Heart right ventricle (tissue), 16 donors: ENCODE results near the gene CTSA. TPM values are rescaled to one million over a fixed set of nuclear protein-coding genes. Genes with fewer than 3 reads are reported as not detected.

ENCODE experiments used
- ATAC-seq, 8 donors: fragments of 200-7000 bp; cut with Tn5 transposase; one replicate each; pipeline ENCODE4 v1.9.1; 2020; ENCODE audit warnings: mild to moderate bottlenecking in 8 of 8, moderate library complexity in 8 of 8, moderate number of reproducible peaks in 1 of 8
- DNase-seq, 2 donors: peaks; one replicate each; pipeline ENCODE4 v3.0.0-alpha.2; 2020
- H3K27ac ChIP-seq, 10 donors: fragments of 200-600 bp; sonication (generic) in 2 of 10; one replicate each; pipeline versions ENCODE4 v1.5.0 to v1.8.0; 2020 to 2022; ENCODE audit warnings: mild to moderate bottlenecking in 3 of 10
- H3K27me3 ChIP-seq, 7 donors: fragments of 200-600 bp; one replicate each; pipeline ENCODE4 v1.8.0; 2021 to 2022; ENCODE audit warnings: mild to moderate bottlenecking in 2 of 7
- H3K36me3 ChIP-seq, 9 donors: fragments of 200-600 bp; sonication (generic) in 1 of 9; one replicate each; pipeline versions ENCODE4 v1.5.0 to v1.8.0; 2020 to 2022; ENCODE audit warnings: mild to moderate bottlenecking in 2 of 9
- H3K4me1 ChIP-seq, 9 donors: fragments of 200-600 bp; sonication (generic) in 1 of 9; one replicate each; pipeline versions ENCODE4 v1.5.0 to v1.8.0; 2020 to 2022; ENCODE audit warnings: mild to moderate bottlenecking in 4 of 9
- H3K4me3 ChIP-seq, 10 donors: fragments of 200-600 bp; sonication (generic) in 2 of 10; one replicate each; pipeline versions ENCODE4 v1.5.0 to v1.8.0; 2020 to 2022; ENCODE audit warnings: mild to moderate bottlenecking in 7 of 10, moderate library complexity in 2 of 10
- H3K9me3 ChIP-seq, 11 donors: fragments of 200-600 bp in 10 of 11; sonication (generic) in 2 of 11; one replicate each; pipeline versions ENCODE4 v1.5.0 to v1.8.0; 2013 to 2022; ENCODE audit warnings: mild to moderate bottlenecking in 2 of 11, control low read depth in 1 of 11, moderate library complexity in 1 of 11
- CTCF ChIP-seq, 9 donors: fragments of 200-600 bp; sonication (generic) in 2 of 9; IDR thresholded peaks; one replicate each; pipeline versions ENCODE4 v1.5.0 to v1.8.0; 2021 to 2022; ENCODE audit warnings: antibody characterized with exemption in 9 of 9, mild to moderate bottlenecking in 5 of 9, moderate library complexity in 1 of 9
- WGBS, 2 donors: extraction: QIAGEN DNeasy Blood & Tissue Kit; methylation state at CpG; one replicate each; pipeline ENCODE4 v1.1.7; 2013; ENCODE audit warnings: inconsistent platforms in 1 of 2; 5-methylcytosine and 5-hydroxymethylcytosine counted together
- intact Hi-C, 10 donors: fragments of 100-400 bp; cut with DNase I; formaldehyde crosslinking; loops; one replicate each; pipeline versions ENCODE4 v1.11.1 to v1.14.2; 2022
- polyA plus RNA-seq, 2 donors: library from polyadenylated mRNA; stranded (reverse); fragments of 200-250 nt; gene quantifications; one replicate each; pipeline ENCODE4 v1.2.3, GENCODE V29; 2013
- total RNA-seq, 10 donors: library from RNA; stranded (reverse); fragmentation: NEBNext Ultra II Directional in 3 of 10; extraction: Animal tissue kit (Norgen Biotek cat#: 25700) in 3 of 10; gene quantifications; one replicate each; pipeline versions ENCODE4 v1.2.1 to v1.2.4, GENCODE V29; 2021 to 2023
- donor health status: Arrhythmogenic right ventricular cardiomyopathy.
- donor health status: ischemic (EF 13 %, LVEDD 7.1; RV severe dilation, severe dysfunction).
- donor health status: healthy with polysubstance abuse.
- donor health status: DM: no; HTN: yes; CAD: no.
- donor health status: DM: no; HTN: no; CAD: no.
- donor health status: ischemic (EF 25% LVEDD 6.9; RV normal size, moderate dysfunction).
- donor health status: ischemic (EF 25% LVEDD 5.7; RV mildly dilated, moderate dysfunction).
- donor health status: healthy.
- donor health status: DM: yes; HTN: yes; CAD: no.
- donor health status: Ischemic cardiomyopathy.
- donor health status: ischemic (EF 35%, LVEDD 5.7; RV mildly dilated, moderate dysfunction).
- donor health status: nonischemic (EF 11% LVEDD 7.7; RV severe dilation, severe dysfunction).
- donor health status: DM: yes; HTN: yes; CAD: no.
- donor health status: PGD.
- donor health status: ischemic (EF 29% LVEDD 5.4; RV normal size, mild dysfunction).
- donor health status: nonischemic (EF 23%, LVEDD 6.1; RV moderate dilation, normal function).

CTSA gene
- total and polyA plus RNA-seq, 12 donors: 75.1 to 173 (median 102) TPM

- WGBS, 2 donors: 87 to 89% methylated on average over 2 of the region's 2 CpGs
- Histone ChIP-seq H3K27ac (no peak overlapping the region), H3K4me1 (peaks cover 10 to 44% (median 32%) of the 10 kb centered on the region in 9 donors), H3K4me3 (no peak overlapping the region), H3K36me3 (peaks cover 0 to 65% (median 0%) of the 10 kb centered on the region in 9 donors), H3K9me3 (no peaks in the 10 kb centered on the region), H3K27me3 (no peaks in the 10 kb centered on the region)
- TF ChIP-seq CTCF (IDR thresholded peaks at IDR 0.05): no peak
- intact Hi-C loops: no loop called here
- ATAC-seq (no peak), DNase-seq (no peak)
These were observed 37.7 kb upstream of the CTSA start for GRCh38 chr20:45853484-45853883.

- H3K4me1 ChIP-seq: peaks cover 10 to 42% (median 35%) of the 10 kb centered on the region in 9 donors
- 1% methylated on average over 36 of the region's 36 CpGs for WGBS, 2 donors
These were observed 33.8 kb upstream of the CTSA start, which contains the start of the genes ACOT8 and ZSWIM3 for GRCh38 chr20:45857114-45857881. Gene ACOT8 (minus strand): TSS chr20:45857392. CDS start chr20:45857315, 77 bp downstream. Gene ZSWIM3 (plus strand): TSS chr20:45857614. CDS start chr20:45857826, 212 bp downstream.

GRCh38 chr20:45857882-45858216 is 33.3 kb upstream of the CTSA start:
- no peak for DNase-seq
- Histone ChIP-seq H3K4me3 (peak overlapping the region; percentile 60 to 99 (median 86)), H3K27me3 (no peaks in the 10 kb centered on the region), H3K27ac (peak overlapping the region in 9 of 10 donors; percentile 77 to 96 (median 88)), H3K4me1 (peaks cover 10 to 42% (median 35%) of the 10 kb centered on the region in 9 donors), H3K36me3 (peaks cover 0 to 30% (median 0%) of the 10 kb centered on the region in 9 donors), H3K9me3 (no peaks in the 10 kb centered on the region)
- WGBS, 2 donors: 11 to 12% methylated on average over 13 of the region's 13 CpGs
- intact Hi-C loops: loop anchor here in 1 of 10 donors (2.0 kb wide), 1 partner anchor 23 kb away; no protein-coding TSS in a partner anchor
- ATAC-seq: peak in 3 of 8 donors; percentile 15 to 26 (median 24)
- no peak for TF ChIP-seq CTCF (IDR thresholded peaks at IDR 0.05)

More at GRCh38 chr20:45857114-45857881, 33.8 kb upstream of the CTSA start, which contains the start of the genes ACOT8 and ZSWIM3:
- no peaks in the 10 kb centered on the region for H3K9me3 ChIP-seq
- intact Hi-C loops: loop anchor here in 1 of 10 donors (2.0 kb wide), 1 partner anchor 22 kb away; no protein-coding TSS in a partner anchor
- peak; percentile 97 to 99 (median 99) for ATAC-seq
- peak; percentile 80 to 100 for DNase-seq
- peak within 1 kb of the TSS; percentile 7 to 96 (median 87) for H3K27ac ChIP-seq
- peaks cover 0 to 36% (median 0%) of the 10 kb centered on the region in 9 donors for H3K36me3 ChIP-seq
- no peaks in the 10 kb centered on the region for H3K27me3 ChIP-seq
- peak within 1 kb of the TSS; percentile 60 to 99 (median 86) for H3K4me3 ChIP-seq
- no peak for TF ChIP-seq CTCF (IDR thresholded peaks at IDR 0.05)

GRCh38 chr20:45859916-45860315 is 31.2 kb upstream of the CTSA start:
- 94 to 96% methylated on average over 5 of the region's 5 CpGs for WGBS, 2 donors
- Histone ChIP-seq H3K36me3 (peaks cover 0 to 10% (median 0%) of the 10 kb centered on the region in 9 donors), H3K27ac (no peak overlapping the region), H3K9me3 (no peaks in the 10 kb centered on the region), H3K27me3 (no peaks in the 10 kb centered on the region), H3K4me3 (no peak overlapping the region), H3K4me1 (peaks cover 10 to 33% (median 31%) of the 10 kb centered on the region in 9 donors)
- ATAC-seq: no peak
- intact Hi-C loops: no loop called here
- no peak for DNase-seq
- no peak for TF ChIP-seq CTCF (IDR thresholded peaks at IDR 0.05)
